Cerebellar nuclear complex (tissue), 1 donor: ENCODE results near the gene PSAPL1.

Experiments used
- DNase-seq, 2 experiments: peaks; one replicate each; lab custom pipeline; 2025; lab: John Stamatoyannopoulos, UW

PSAPL1 gene

DNA sequence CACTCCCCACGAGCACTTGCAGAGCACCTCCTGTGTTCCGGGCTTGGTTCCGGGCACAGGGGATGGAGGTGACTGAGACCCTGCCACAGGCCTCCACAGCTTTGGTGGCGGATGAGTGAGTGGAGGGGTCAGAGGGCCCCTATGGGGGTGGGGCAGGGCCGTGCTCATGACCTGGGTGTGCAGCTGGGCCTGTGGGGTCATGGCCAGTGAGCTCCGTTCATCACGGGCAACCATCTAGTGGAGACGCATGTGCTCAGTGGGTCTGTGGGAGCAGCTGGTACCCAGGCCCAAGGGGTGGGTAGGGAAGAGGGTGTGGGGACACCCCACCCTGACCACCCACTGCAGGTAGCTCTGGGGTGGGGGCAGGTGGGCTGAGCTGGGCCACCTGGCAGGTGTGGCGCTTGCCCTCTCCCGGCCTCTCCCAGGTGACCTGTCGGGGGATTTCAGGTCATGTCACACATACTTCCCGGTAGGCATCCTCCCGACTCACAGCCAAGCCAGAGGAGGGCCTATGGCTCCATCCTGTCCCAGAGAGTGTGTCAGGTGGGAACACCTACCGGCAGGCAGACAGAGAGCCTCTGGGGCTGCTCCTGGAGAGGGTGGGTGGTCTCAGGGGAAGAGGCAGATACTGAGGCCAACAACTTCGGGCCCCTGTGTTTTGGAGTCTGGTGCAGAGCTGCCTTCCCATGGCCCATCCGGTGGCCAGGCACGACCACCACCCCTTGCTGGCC is 3.6 kb downstream of the PSAPL1 start:
- DNase-seq: no peak

DNA sequence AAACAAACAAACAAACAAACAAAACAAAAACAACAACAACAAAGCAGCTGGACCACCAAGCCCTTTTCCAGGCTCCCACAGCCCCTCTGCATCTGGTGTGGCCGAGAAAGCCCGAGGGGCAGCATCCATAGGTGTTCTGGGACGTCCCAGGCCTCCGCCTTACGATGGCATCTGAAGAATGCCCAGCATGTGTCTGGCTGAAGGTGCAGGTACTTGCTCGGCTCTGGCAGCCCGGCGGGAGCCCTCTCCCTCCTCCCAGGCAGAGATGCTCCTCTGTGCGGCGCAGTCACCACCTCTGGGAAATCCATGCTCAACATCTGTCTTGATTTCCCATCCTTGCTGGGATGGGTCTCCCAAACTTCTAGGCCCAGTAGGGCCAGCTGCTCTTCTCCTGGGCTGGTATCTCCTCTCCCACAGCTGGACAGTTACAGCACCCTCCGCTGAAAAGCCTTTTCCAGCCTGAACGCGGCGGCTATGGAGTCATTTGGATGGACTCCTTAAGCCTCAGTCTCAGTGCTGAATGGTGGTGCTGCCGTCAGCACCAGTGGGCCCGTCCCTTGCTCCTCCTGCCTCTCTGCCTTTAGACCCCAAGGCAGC is 4.3 kb downstream of the PSAPL1 start:
- DNase-seq: no peak

DNA sequence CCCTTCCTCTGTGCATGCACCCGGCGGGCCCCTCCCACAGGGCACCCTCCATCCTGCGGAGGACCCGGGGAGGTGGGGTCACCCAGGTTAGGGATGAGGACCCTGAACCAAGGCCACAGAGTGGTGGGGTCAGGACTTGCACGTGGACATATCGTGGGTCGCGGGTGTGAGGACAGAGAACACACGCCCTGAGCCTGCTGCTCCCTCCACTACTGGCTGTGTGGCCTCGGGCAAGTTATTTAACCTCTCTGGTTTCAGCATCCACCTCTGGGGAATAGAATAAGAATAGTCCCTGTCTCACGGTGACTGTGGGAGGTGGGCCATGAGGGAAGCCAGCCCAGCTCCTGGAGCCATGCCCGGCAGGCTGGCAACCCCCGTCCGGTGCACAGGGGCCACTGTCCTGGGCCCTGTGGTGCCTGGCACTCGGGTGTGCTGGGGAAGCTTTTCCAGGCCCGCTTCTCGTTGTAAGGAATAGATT is 5.1 kb downstream of the PSAPL1 start:
- no peak for DNase-seq

DNA sequence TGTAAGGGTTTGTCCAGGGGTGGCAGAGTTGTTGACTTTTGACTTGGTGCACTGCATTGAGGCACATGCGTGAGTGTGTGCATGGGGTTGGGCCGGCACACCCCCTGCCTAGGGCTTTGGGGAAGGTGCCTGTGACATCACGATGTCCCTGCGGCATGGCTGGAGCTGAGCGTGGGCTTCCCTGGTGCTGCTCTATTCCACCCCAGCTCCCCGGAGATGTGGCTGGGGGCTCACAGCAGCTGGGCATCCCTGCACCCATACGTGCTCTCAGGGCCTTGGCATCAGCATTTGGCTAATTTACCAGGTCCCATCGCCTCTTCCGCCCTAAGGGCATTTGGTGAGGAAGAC is 5.7 kb downstream of the PSAPL1 start:
- no peak for DNase-seq

DNA sequence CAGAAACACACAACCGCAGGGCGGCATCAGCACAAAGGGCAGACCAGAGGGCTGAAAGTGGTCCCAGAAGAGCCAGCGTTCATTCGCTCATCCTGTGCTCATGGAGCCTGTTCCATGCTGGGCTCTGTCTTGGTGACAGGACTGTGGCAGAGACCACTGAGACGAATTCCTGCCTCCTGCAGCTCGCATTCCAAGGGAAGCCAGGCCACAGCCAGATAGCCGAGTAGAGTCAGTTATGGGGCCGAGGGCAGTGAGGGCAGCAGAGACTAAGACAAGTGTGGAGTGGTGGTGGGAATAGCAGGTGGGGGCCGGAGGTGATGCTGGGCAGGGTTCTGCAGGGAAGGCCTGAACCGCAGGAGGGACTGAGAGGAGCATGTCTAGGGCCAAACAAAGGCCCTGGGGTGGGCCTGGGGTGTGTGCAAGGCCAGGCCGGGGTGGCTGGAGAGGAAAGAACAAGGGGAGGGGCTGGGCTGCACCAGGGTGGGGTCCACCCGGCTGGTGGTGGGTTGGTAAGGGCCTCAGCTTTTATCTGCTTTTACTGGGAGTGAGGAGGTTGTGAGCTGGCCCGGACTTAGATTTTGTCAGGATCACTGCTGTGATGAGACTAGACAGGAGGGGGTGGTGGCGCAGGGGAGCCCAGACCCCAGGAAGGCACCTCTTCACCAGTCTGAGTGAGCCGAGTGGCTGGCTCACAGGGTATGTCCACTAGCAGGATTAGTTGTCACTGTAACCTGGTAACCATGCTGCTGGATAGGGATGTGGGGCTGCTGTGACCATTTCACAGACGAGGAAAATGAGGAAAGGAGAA is 6.3 kb downstream of the PSAPL1 start:
- DNase-seq: no peak

DNA sequence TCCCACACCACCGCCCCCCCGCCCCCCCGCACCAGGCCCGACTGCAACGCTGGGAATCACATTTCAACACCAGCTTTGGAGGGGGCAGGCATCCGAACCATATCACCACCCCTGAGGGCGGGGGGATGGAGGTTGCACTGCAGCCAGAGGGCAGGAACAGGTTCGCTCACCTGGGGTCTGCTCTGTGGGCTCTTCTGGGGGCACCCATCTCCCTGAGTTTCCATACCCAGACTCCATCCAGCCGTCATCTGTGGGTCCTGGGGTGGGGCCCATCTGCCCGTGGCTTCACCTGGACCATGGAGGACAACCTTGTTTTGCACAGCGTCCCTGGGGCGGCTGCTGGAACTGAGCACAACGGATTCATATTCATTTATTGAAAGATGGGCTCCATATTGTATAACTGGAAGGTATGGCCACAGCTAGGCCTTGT is 6.9 kb downstream of the PSAPL1 start:
- DNase-seq: no peak

DNA sequence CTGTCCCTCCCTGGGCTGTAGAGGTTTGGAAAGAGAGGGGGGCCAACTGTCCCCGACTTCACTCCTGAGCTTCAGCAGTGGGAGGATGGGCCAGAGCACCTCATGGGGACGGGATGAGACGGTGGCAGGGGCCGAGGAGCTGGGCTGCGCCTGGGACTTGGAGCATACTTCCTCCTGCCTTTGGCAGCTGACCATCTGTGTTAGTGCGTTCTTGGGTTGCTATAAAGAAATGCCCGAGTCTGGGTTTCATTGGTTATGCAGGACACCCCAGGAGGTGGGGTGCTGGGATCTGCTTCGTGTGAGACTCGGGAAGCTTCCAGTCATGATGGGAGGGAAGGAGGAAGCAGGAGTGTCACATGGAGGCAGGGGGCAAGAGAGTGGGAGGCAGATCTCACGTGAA is 7.4 kb downstream of the PSAPL1 start:
- no peak for DNase-seq

DNA sequence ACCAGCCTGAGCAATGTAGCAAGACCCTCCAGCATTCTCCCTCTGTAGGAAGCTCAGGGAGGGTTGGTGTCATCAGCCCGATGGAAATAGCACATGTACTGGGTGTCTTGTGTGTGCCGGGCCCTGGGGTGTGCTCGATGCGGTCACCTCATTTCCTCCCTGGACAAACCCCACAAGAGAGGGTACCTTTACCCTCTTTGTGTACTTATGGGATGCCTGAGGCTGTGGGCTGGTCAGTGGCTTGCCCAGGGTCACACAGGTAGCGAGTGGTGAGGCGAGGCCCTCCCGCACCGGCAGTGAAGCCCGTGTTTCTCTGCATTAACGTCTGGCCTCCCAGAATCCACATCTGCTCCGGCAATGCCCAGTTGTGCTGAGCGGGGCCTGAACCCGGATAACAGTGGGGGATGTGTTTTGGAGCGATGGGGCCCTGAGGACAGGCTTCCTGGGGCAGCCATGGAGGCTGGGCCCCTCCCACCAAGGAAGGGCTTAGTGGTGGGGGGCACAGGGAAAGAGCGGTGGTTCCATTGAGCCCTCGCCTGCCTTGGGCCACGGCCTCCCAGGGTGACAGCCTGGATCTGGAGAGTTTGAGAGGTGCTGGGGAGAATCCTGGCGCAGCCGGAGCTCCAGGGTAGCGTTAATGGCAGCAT is 8.1 kb downstream of the PSAPL1 start:
- no peak for DNase-seq

DNA sequence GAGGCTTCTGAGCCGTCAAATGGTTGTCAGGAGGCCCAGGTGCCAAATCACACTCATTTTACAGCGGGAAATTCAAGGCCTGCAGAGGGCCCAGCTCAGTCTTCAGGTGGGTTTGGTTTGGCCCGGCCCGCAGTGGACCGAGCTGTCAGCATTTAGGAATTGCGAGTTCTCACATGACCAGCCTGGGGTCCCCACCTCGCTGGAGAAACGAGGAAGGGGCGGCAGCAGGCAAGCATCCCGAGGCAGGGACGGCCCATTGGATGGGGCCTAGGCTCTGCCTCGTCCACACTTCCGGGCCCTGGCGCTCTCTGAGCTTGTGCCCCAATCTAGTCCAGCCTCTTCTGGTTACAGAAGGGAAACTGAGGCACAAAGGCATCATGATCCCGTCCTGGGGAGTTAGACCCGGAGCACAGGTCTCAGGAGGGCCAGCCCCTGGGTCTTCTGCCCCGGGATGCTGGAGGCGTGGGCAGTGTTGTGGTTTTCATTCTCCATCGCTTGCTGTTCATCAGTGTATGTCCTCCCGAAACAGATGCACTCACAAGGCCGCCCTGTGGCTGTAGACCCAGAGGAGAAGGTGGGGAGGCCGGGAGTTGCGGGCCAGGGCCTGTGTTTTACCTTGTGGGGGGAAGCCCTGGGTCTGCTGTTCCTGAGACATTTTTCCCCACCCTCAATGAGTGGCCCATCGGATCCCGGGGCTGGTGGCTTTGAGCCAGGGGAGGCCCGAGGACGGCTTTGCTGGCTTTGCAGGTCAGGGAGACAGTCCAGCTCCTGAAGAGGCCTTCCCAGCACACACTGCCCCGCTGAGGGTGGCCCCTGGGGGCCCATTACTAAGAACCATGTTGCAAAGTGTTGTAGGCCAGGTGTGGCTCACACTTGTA is 8.9 kb downstream of the PSAPL1 start:
- no peak for DNase-seq

DNA sequence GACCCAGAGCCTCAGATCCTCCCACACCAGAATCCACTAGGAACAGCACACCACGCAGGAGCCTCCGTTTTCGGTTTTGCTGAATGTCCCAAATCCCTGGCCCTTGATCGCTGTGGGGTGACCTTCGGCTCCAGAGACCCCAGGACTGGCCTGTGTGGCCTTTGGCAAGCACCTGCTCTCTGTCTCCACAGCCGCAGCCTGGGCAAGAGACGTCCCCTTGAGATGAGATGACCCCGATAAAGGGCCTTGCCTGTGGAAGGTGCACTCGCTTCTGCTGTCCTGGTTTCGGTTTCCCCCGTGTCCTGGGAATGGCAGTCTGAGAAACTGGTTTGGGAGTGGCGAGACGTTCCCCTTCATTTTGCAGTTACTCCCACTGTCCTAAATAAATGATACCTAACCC is 9.6 kb downstream of the PSAPL1 start:
- DNase-seq: no peak

DNA sequence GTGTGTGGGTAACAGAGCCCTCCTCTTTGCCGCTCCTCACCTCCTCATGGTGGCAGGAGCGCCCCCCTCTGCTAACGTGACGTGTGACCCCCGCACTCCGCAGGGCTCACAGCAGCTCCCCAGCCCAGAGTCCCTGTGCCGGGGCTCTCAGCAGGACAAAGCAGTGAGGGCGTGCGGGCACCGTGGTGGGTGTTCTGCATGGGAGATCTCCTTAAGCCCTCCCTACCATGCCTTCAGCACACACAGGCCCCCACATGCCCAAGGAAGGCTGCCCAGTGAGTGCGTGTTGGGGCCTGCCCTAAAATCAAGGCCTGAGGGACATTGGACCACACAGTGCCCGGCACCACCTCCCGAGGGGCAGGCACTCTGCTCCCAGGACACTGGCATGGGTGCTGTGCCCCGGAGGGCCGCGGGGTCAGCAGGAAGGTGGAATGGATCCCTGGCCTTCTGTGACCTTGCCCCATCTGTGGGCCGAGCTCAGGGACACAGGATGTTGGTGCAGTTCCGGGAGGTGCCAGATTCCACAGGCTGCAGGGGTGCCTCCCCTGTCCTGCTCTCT is 10.1 kb downstream of the PSAPL1 start:
- DNase-seq: no peak

DNA sequence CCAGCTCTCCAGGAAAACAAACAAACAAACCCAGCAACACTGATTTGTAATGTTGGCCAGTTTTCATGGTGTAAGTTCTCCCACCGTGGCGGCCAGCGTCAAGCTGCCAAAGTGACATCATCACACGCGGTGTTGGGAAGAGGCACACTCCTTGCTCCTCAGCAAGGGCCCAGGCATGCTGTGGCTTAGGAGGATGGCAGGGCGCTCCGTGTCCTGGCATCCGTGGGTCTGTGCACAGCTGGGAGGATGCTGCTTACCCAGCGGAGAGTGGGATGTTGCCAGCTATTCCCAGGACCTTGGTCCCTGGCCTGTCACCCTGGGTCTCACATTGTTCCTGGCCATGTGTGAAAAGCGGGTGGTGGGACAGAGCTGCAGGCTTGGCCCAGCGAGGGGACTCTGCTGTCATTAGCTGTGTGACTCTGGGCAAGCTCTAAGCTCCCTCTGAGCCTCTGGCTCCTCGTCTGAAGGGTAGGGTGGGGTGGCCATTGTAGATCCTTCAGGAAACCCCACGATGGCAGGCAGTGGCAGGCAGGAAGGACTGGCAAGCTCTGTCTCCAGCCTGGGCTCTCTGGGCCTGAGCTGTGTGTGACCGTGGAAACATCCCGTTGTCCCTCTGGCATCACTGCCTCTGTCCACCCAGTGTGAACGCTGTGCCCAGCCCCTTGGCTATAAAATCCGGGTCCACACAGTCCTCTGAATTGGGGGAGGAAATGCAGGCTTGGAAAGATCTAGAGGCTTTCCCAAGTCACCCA is 10.8 kb downstream of the PSAPL1 start:
- DNase-seq: no peak

DNA sequence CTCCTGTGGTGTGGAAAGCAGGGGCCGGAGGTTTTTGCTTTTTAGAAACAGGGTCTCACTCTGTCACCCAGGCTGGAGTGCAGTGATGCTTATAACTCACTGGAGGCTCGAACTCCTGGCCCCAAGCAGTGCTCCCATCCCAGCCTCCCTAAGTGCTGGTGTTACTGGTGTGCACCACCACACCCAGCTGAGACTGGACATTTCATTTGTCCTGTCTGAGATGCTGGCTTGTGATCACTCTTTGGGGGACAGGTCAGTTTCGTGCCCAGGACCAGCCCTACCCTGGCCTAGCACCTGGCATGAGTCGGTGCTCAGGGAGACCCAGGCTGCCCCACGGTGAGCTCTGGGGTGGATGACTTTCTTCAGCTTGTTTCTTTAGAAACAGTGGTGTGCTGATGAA is 11.3 kb downstream of the PSAPL1 start:
- DNase-seq: no peak

DNA sequence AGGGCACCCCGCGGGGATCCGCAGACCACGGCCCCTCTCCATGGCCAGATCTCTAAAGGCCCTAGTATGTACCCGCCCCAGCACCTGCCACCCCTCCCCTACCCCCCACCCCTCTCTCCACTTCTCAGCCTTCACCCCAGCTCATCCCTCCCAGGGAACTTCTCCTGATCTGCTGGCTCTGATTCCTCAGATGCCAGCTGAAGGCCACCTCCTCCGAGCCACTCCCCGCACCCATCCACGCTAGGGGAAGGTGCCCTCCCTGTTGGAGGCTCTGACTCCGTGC is 11.9 kb downstream of the PSAPL1 start:
- DNase-seq: no peak

DNA sequence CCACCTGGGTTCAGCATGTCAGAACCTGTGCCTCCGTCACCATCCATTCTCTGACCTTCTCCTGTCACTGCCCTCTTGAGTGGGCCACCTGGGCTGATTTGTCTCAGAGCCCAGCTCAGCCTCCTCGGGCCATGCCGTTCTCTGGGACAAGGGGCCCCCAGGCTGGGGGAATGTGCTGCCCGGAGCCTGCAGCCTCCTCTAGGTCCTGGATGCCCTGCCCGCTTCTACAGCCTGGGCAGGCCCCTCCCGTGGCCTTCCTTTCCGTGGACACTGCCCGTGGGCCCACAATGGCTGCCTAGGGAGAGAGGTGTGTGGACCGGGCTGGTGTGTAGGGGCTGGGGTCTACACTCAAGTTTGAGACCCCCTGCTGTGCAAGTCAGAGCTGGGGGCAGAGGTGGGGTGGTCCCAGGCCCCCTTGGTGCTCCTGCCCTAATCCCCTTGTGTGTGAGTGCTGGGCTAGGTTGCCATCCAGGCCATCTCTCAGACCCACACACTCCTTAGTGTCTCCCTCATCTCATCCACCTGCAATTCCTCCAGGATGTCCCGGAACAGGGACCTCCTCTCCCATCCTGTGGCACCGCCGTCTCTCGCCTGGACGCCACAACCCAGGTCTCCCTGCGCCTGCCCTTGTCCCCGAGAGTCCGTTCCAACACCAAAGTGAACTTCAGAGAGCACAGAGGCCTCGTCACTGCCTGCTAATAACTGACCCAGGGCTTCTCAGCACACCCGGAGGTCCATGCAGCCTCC is 12.4 kb downstream of the PSAPL1 start:
- DNase-seq: no peak

DNA sequence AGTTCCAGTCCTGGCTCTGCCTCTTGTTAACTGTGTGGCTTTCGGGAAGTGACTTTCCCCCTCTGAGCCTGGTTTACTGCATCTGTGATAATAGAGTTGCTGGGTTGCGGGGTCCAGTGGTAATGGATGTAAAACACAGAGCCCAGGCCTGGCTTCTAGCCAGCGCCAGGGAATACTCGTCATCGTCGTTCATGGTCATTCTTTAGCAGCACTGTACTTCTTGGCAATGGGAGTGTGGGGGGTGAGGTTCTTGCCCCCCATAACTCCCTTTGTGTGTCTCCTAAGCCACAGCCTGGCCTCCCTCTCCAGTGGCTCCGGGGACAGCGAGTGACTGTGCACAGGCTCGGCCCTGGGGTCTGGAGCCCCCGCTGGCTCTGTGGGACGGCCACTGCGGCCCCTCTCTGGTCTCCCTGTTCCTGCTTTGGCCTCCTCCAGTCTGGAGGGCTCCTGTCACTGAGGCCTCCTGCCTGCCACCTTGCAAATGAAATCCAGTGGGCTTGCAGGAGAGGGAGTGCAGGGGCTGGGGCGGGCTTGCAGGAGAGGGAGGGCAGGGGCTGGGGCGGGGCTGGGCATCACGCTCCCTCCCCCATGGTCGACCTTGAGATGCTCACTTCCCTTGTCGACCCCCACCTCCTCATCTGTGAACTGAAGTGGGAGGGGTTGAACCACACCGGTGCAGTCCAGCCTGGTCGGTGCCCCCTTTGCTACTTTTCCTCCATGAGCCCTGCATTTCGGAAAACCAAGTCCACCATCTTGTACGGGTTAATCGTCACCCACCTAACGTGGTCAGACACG is 13.2 kb downstream of the PSAPL1 start:
- no peak for DNase-seq

DNA sequence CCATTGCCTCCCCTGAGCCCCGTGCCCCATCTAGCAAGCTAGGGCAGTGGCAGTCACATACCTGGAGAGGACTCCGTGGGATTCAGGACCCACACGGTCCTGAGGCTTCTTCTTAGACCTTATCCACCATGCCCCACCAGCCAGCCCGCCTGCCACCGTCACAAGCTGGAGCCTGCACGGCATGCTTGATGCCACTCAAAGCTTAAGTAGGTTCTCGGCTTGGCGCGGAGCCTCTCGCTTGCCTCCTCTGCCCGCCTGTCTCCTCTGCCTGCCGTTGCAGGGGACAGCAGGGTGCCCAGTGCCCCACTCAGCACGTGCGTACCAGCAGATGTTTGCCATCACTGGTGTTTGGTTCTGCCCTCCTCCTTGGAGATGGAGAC is 14.1 kb downstream of the PSAPL1 start:
- no peak for DNase-seq

DNA sequence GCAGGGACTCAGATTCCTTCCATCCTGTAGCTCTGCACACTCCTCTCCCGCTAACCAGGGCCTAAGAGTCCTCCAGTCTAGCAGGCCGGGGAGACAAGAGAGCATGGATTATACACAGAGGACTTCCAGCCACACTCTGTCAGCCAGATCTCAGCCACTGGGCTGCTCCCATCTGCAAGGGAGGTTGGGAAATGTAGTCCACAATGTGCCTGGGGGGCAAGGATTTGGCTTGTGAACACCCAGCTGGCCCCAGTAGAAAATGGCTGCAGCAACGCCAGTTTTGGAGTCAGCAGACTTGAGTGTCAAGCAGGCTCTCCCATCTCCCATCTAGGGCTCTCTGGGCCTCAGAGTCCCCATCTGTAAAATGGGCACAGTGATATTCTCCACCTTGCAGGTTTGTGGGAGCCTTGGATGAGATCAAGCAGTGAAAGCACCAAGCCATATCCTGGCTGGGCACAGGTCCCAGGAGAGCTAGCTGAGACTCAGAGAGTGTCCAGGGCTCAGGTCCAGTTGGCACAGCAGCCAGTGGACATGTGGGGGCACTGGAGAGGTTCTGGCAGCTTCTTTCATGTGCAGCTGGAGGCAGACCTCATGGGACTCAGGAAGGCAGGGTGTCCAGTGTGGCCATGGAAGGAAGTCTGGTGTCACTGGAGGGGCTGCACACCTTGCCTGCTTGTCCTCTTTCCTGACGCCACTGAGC is 14.6 kb downstream of the PSAPL1 start:
- no peak for DNase-seq
